ENCODE data around the gene SGMS1. TPM values are rescaled to one million over a fixed set of nuclear protein-coding genes. Genes with fewer than 3 reads are reported as not detected.
"Not testable (repeated sequence)": the region's sequence is repeated elsewhere in the genome, so short reads cannot be mapped to it uniquely, and the experiment has no call there.

SGMS1 gene
- total and polyA plus RNA-seq, 10 donors, result 5.9 to 84.3 (median 34.6) TPM

GRCh38 chr10:50572017-50572491 is 51.7 kb downstream of the SGMS1 start:
- WGBS, 5 donors, result 89 to 100% (median 91%) methylated on average over 2 of the region's 2 CpGs

GRCh38 chr10:50568750-50569149 is 55.0 kb downstream of the SGMS1 start:
- H3K9me3 ChIP-seq; H3K4me3 ChIP-seq; H3K27me3 ChIP-seq (replicated peaks in 1 of 7); H3K27ac ChIP-seq; intact Hi-C loops (cut with DNase I; ENCODE audit: low total_unique reads); DNase-seq: not testable (repeated sequence)
- WGBS, 5 donors, result 96 to 98% (median 97%) methylated on average over 4 of the region's 4 CpGs
- H3K4me1 ChIP-seq, result peaks cover 0 to 18% (median 0%) of the 10 kb centered on the region in 6 donors
- peaks cover 0 to 10% (median 0%) of the 10 kb centered on the region in 6 donors for H3K36me3 ChIP-seq

More at GRCh38 chr10:50572017-50572491, 51.7 kb downstream of the SGMS1 start:
- intact Hi-C loops (cut with DNase I; ENCODE audit: low total_unique reads), result no loop called here
- H3K4me1 ChIP-seq, result peaks cover 6 to 23% (median 15%) of the 10 kb centered on the region in 6 donors
- no peak for DNase-seq
- peaks cover 0 to 4% (median 0%) of the 10 kb centered on the region in 8 donors for H3K9me3 ChIP-seq
- TF ChIP-seq POLR2AphosphoS5 (IDR thresholded peaks at IDR 0.05), result no peak
- no peak for TF ChIP-seq CTCF (IDR thresholded peaks at IDR 0.05 in 8 of 11, conservative IDR thresholded peaks at IDR 0.05 in 3 of 11)
- no peak for TF ChIP-seq POLR2A (IDR thresholded peaks at IDR 0.05)
- no peaks in the 10 kb centered on the region for H3K27me3 ChIP-seq (replicated peaks in 1 of 7)
- no peak overlapping the region for H3K4me3 ChIP-seq
- H3K36me3 ChIP-seq, result no peaks in the 10 kb centered on the region
- H3K27ac ChIP-seq, result no peak overlapping the region

- TF ChIP-seq POLR2A (IDR thresholded peaks at IDR 0.05), result no peak
- no peak for TF ChIP-seq POLR2AphosphoS5 (IDR thresholded peaks at IDR 0.05)
- no peak for TF ChIP-seq CTCF (IDR thresholded peaks at IDR 0.05 in 8 of 11, conservative IDR thresholded peaks at IDR 0.05 in 3 of 11)
- no peaks in the 10 kb centered on the region for H3K27me3 ChIP-seq (replicated peaks in 1 of 7)
- peaks cover 0 to 13% (median 0%) of the 10 kb centered on the region in 6 donors for H3K4me1 ChIP-seq
- intact Hi-C loops (cut with DNase I; ENCODE audit: low total_unique reads), result no loop called here
- peaks cover 0 to 12% (median 0%) of the 10 kb centered on the region in 6 donors for H3K36me3 ChIP-seq
- DNase-seq, result no peak
- 80 to 94% (median 86%) methylated on average over 3 of the region's 3 CpGs for WGBS, 5 donors
- no peak overlapping the region for H3K27ac ChIP-seq
- peaks cover 0 to 4% (median 0%) of the 10 kb centered on the region in 8 donors for H3K9me3 ChIP-seq
- H3K4me3 ChIP-seq, result no peak overlapping the region
Measured at GRCh38 chr10:50567384-50567783, 56.4 kb downstream of the SGMS1 start.

- peaks cover 0 to 12% (median 0%) of the 10 kb centered on the region in 6 donors for H3K36me3 ChIP-seq
- no peak overlapping the region for H3K27ac ChIP-seq
- intact Hi-C loops (cut with DNase I; ENCODE audit: low total_unique reads), result no loop called here
- H3K4me3 ChIP-seq, result no peak overlapping the region
- DNase-seq, result no peak
- 0 to 96% (median 44%) methylated on average over 1 of the region's 1 CpG for WGBS, 5 donors
- no peaks in the 10 kb centered on the region for H3K27me3 ChIP-seq (replicated peaks in 1 of 7)
- peaks cover 0 to 4% (median 0%) of the 10 kb centered on the region in 8 donors for H3K9me3 ChIP-seq
- TF ChIP-seq POLR2A (IDR thresholded peaks at IDR 0.05), result no peak
- TF ChIP-seq CTCF (IDR thresholded peaks at IDR 0.05 in 8 of 11, conservative IDR thresholded peaks at IDR 0.05 in 3 of 11), result no peak
- no peak for TF ChIP-seq POLR2AphosphoS5 (IDR thresholded peaks at IDR 0.05)
- peaks cover 0 to 24% (median 4%) of the 10 kb centered on the region in 6 donors for H3K4me1 ChIP-seq
Measured at GRCh38 chr10:50566150-50566549, 57.6 kb downstream of the SGMS1 start.
